ENCODE measurements around the gene SNX9.

SNX9 gene

GRCh38 chr6:157980288-157981131 is 157.5 kb downstream of the SNX9 start:
- Mint-ChIP-seq H3K9me3 (no peaks in the 10 kb centered on the region), H3K36me3 (ENCODE audit: low read depth) (no peaks in the 10 kb centered on the region), H3K27ac (no peak overlapping the region), H3K4me1 (peaks cover 37% of the 10 kb centered on the region), H3K4me3 (peak overlapping the region; percentile 72), H3K27me3 (ENCODE audit: low read depth, poor library complexity) (peaks cover 38% of the 10 kb centered on the region)
- no peak for TF ChIP-seq CTCF (IDR thresholded peaks at IDR 0.05)
- no peak for DNase-seq

- DNase-seq, result no peak
- Mint-ChIP-seq H3K4me3 (peak overlapping the region; percentile 72), H3K27me3 (ENCODE audit: low read depth, poor library complexity) (peaks cover 36% of the 10 kb centered on the region), H3K4me1 (peaks cover 42% of the 10 kb centered on the region), H3K27ac (no peak overlapping the region), H3K36me3 (ENCODE audit: low read depth) (no peaks in the 10 kb centered on the region), H3K9me3 (no peaks in the 10 kb centered on the region)
- no peak for TF ChIP-seq CTCF (IDR thresholded peaks at IDR 0.05)
Measured at GRCh38 chr6:157981132-157981394, 158.0 kb downstream of the SNX9 start.

GRCh38 chr6:157981395-157982101 is 158.5 kb downstream of the SNX9 start, which contains the start of gene SYNJ2:
TSS of gene SYNJ2 (plus strand) at chr6:157981863. CDS start at chr6:157981962, 99 bp downstream.
- Mint-ChIP-seq H3K27me3 (ENCODE audit: low read depth, poor library complexity) (peaks cover 36% of the 10 kb centered on the region), H3K4me1 (peaks cover 39% of the 10 kb centered on the region), H3K36me3 (ENCODE audit: low read depth) (no peaks in the 10 kb centered on the region), H3K4me3 (peak within 1 kb of the TSS; percentile 81), H3K9me3 (no peaks in the 10 kb centered on the region), H3K27ac (no peak within 1 kb of the TSS)
- TF ChIP-seq CTCF (IDR thresholded peaks at IDR 0.05), result peak; percentile 23
- peak; percentile 81 for DNase-seq

- DNase-seq, result peak; percentile 59
- no peak overlapping the region for H3K27ac Mint-ChIP-seq
- H3K36me3 Mint-ChIP-seq (ENCODE audit: low read depth), result no peaks in the 10 kb centered on the region
- peaks cover 33% of the 10 kb centered on the region for H3K4me1 Mint-ChIP-seq
- TF ChIP-seq CTCF (IDR thresholded peaks at IDR 0.05), result no peak
- no peaks in the 10 kb centered on the region for H3K9me3 Mint-ChIP-seq
- peak overlapping the region; percentile 81 for H3K4me3 Mint-ChIP-seq
- H3K27me3 Mint-ChIP-seq (ENCODE audit: low read depth, poor library complexity), result peaks cover 35% of the 10 kb centered on the region
Measured at GRCh38 chr6:157982102-157982562, 159.1 kb downstream of the SNX9 start.

GRCh38 chr6:157982563-157983405 is 159.7 kb downstream of the SNX9 start:
- DNase-seq, result no peak
- Mint-ChIP-seq H3K9me3 (no peaks in the 10 kb centered on the region), H3K27me3 (ENCODE audit: low read depth, poor library complexity) (peaks cover 33% of the 10 kb centered on the region), H3K4me1 (peaks cover 26% of the 10 kb centered on the region), H3K27ac (no peak overlapping the region), H3K4me3 (peak overlapping the region; percentile 81), H3K36me3 (ENCODE audit: low read depth) (no peaks in the 10 kb centered on the region)
- no peak for TF ChIP-seq CTCF (IDR thresholded peaks at IDR 0.05)
